ENCODE data around the gene PGM2L1.

Gene PGM2L1

DNA sequence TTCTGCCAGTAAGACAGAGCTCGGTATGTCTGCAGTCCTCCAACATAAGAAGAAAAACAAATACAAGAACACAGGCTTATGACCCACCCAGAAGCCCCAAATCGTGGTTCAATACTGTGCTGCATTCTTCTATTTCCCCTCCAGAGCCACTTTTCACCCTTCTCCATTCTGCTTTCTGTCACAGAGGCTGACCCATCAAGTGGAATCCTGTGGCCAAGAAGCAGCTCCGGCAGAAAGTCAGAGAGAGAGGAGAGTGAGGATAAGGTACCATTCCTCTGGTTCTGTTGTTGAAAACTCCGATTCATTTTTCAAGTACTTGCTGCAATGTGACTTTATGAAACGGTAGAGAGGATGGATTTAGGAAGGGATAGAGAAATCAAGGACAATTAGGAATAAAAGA, 30.4 kb downstream of the PGM2L1 start:
- ATAC-seq: no peak
- TF ChIP-seq, protein P1, sequence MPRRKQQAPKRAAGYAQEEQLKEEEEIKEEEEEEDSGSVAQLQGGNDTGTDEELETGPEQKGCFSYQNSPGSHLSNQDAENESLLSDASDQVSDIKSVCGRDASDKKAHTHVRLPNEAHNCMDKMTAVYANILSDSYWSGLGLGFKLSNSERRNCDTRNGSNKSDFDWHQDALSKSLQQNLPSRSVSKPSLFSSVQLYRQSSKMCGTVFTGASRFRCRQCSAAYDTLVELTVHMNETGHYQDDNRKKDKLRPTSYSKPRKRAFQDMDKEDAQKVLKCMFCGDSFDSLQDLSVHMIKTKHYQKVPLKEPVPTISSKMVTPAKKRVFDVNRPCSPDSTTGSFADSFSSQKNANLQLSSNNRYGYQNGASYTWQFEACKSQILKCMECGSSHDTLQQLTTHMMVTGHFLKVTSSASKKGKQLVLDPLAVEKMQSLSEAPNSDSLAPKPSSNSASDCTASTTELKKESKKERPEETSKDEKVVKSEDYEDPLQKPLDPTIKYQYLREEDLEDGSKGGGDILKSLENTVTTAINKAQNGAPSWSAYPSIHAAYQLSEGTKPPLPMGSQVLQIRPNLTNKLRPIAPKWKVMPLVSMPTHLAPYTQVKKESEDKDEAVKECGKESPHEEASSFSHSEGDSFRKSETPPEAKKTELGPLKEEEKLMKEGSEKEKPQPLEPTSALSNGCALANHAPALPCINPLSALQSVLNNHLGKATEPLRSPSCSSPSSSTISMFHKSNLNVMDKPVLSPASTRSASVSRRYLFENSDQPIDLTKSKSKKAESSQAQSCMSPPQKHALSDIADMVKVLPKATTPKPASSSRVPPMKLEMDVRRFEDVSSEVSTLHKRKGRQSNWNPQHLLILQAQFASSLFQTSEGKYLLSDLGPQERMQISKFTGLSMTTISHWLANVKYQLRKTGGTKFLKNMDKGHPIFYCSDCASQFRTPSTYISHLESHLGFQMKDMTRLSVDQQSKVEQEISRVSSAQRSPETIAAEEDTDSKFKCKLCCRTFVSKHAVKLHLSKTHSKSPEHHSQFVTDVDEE (CRISPR knock-in tag; IDR thresholded peaks at IDR 0.05): no peak
- TF ChIP-seq ZNF8 (CRISPR knock-in tag; IDR thresholded peaks at IDR 0.05) (no peak), GLIS3 (CRISPR knock-in tag; IDR thresholded peaks at IDR 0.05) (no peak), ARNTL (CRISPR knock-in tag; IDR thresholded peaks at IDR 0.05; ENCODE audit: borderline replicate concordance, low read depth) (no peak)
- TF ChIP-seq, protein P2, sequence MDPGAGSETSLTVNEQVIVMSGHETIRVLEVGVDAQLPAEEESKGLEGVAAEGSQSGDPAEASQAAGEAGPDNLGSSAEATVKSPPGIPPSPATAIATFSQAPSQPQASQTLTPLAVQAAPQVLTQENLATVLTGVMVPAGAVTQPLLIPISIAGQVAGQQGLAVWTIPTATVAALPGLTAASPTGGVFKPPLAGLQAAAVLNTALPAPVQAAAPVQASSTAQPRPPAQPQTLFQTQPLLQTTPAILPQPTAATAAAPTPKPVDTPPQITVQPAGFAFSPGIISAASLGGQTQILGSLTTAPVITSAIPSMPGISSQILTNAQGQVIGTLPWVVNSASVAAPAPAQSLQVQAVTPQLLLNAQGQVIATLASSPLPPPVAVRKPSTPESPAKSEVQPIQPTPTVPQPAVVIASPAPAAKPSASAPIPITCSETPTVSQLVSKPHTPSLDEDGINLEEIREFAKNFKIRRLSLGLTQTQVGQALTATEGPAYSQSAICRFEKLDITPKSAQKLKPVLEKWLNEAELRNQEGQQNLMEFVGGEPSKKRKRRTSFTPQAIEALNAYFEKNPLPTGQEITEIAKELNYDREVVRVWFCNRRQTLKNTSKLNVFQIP (CRISPR knock-in tag; IDR thresholded peaks at IDR 0.05; ENCODE audit: borderline replicate concordance, low read depth): no peak

DNA sequence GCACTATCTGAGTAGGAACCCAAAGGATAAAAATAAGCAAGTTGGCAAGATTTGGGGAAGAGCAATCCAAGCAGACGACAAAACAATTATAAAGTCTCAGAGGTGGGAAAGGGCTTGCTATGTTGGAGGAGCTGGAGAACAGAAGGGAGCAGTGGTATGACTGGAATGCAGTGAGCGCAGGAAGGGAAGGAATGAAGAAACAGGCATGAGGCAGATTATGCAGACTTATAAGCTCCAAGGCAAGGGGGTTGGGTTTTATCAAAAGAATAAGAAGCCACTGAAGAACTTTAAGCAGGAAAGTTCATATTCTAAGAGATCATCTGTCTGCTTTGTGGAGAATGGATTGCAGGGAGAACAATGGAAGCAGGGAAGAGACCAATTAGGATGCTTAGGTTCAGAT, 31.7 kb downstream of the PGM2L1 start:
- TF ChIP-seq PPARA (CRISPR knock-in tag; IDR thresholded peaks at IDR 0.05; ENCODE audit: borderline replicate concordance) (no peak), SNAI2 (CRISPR knock-in tag; IDR thresholded peaks at IDR 0.05) (no peak), GLIS3 (CRISPR knock-in tag; IDR thresholded peaks at IDR 0.05) (no peak), ZC3H10 (CRISPR knock-in tag; IDR thresholded peaks at IDR 0.05) (no peak), CSDC2 (CRISPR knock-in tag; IDR thresholded peaks at IDR 0.05) (no peak), ISL1 (CRISPR knock-in tag; IDR thresholded peaks at IDR 0.05) (no peak), ZFP30 (CRISPR knock-in tag; IDR thresholded peaks at IDR 0.05) (no peak), ARNTL (CRISPR knock-in tag; IDR thresholded peaks at IDR 0.05; ENCODE audit: borderline replicate concordance, low read depth) (no peak), OSR1 (CRISPR knock-in tag; IDR thresholded peaks at IDR 0.05) (no peak), TOX (CRISPR knock-in tag; IDR thresholded peaks at IDR 0.05; ENCODE audit: borderline replicate concordance) (no peak), ZFP3 (CRISPR knock-in tag; IDR thresholded peaks at IDR 0.05) (no peak), ESRRG (CRISPR knock-in tag; IDR thresholded peaks at IDR 0.05) (no peak), RARB (CRISPR knock-in tag; IDR thresholded peaks at IDR 0.05) (no peak)
- TF ChIP-seq, protein P3, sequence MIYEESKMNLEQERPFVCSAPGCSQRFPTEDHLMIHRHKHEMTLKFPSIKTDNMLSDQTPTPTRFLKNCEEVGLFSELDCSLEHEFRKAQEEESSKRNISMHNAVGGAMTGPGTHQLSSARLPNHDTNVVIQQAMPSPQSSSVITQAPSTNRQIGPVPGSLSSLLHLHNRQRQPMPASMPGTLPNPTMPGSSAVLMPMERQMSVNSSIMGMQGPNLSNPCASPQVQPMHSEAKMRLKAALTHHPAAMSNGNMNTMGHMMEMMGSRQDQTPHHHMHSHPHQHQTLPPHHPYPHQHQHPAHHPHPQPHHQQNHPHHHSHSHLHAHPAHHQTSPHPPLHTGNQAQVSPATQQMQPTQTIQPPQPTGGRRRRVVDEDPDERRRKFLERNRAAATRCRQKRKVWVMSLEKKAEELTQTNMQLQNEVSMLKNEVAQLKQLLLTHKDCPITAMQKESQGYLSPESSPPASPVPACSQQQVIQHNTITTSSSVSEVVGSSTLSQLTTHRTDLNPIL (CRISPR knock-in tag; IDR thresholded peaks at IDR 0.05; ENCODE audit: low read depth): no peak
- TF ChIP-seq, protein P4, sequence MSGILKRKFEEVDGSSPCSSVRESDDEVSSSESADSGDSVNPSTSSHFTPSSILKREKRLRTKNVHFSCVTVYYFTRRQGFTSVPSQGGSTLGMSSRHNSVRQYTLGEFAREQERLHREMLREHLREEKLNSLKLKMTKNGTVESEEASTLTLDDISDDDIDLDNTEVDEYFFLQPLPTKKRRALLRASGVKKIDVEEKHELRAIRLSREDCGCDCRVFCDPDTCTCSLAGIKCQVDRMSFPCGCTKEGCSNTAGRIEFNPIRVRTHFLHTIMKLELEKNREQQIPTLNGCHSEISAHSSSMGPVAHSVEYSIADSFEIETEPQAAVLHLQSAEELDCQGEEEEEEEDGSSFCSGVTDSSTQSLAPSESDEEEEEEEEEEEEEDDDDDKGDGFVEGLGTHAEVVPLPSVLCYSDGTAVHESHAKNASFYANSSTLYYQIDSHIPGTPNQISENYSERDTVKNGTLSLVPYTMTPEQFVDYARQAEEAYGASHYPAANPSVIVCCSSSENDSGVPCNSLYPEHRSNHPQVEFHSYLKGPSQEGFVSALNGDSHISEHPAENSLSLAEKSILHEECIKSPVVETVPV (CRISPR knock-in tag; IDR thresholded peaks at IDR 0.05): no peak
- TF ChIP-seq, protein P1 (CRISPR knock-in tag; IDR thresholded peaks at IDR 0.05): no peak
- TF ChIP-seq, protein P5, sequence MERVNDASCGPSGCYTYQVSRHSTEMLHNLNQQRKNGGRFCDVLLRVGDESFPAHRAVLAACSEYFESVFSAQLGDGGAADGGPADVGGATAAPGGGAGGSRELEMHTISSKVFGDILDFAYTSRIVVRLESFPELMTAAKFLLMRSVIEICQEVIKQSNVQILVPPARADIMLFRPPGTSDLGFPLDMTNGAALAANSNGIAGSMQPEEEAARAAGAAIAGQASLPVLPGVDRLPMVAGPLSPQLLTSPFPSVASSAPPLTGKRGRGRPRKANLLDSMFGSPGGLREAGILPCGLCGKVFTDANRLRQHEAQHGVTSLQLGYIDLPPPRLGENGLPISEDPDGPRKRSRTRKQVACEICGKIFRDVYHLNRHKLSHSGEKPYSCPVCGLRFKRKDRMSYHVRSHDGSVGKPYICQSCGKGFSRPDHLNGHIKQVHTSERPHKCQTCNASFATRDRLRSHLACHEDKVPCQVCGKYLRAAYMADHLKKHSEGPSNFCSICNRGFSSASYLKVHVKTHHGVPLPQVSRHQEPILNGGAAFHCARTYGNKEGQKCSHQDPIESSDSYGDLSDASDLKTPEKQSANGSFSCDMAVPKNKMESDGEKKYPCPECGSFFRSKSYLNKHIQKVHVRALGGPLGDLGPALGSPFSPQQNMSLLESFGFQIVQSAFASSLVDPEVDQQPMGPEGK (CRISPR knock-in tag; IDR thresholded peaks at IDR 0.05; ENCODE audit: borderline replicate concordance): no peak
- peak; percentile 75; the same call in 2 of the 3 replicates for ATAC-seq

Data from SK-N-SH treated with all-trans-retinoic acid at 6 μM for 48 hours (cell line).